Cerebellar cortex (tissue), 1 donor: ENCODE measurements around the gene ADGRF4.

Experiments
- DNase-seq: peaks from one replicate; pipeline ENCODE4 v3.0.0-alpha.2; 2015; ENCODE audit warnings: low spot score

The ADGRF4 gene, protein sequence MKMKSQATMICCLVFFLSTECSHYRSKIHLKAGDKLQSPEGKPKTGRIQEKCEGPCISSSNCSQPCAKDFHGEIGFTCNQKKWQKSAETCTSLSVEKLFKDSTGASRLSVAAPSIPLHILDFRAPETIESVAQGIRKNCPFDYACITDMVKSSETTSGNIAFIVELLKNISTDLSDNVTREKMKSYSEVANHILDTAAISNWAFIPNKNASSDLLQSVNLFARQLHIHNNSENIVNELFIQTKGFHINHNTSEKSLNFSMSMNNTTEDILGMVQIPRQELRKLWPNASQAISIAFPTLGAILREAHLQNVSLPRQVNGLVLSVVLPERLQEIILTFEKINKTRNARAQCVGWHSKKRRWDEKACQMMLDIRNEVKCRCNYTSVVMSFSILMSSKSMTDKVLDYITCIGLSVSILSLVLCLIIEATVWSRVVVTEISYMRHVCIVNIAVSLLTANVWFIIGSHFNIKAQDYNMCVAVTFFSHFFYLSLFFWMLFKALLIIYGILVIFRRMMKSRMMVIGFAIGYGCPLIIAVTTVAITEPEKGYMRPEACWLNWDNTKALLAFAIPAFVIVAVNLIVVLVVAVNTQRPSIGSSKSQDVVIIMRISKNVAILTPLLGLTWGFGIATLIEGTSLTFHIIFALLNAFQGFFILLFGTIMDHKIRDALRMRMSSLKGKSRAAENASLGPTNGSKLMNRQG

DNA sequence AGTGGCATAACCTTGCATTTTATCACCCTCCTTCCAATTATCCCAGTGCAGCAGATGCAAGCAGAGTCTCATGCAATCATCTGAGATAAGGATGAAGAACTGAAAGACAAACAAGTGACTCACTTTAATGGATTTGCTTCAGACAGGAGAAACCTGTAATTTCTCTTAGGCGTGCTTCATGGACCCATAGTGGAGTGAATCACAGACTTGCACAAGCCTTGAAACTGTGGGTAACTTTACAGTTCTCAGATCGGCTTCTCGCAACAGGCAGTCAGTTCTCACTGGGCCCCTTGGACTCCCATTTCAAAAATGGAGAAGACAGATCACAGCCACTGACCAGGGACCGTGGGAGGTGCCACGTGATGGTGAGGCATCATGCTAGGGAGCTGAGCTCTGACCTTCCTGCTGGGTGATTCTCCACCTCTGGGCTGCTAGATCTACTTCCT is at the start of gene ADGRF4:
TSS of gene ADGRF4 (plus strand) at position 239 of the 446 bp plus-strand sequence. CDS start 8,666 bp downstream, outside the sequence.
- DNase-seq: no peak

DNA sequence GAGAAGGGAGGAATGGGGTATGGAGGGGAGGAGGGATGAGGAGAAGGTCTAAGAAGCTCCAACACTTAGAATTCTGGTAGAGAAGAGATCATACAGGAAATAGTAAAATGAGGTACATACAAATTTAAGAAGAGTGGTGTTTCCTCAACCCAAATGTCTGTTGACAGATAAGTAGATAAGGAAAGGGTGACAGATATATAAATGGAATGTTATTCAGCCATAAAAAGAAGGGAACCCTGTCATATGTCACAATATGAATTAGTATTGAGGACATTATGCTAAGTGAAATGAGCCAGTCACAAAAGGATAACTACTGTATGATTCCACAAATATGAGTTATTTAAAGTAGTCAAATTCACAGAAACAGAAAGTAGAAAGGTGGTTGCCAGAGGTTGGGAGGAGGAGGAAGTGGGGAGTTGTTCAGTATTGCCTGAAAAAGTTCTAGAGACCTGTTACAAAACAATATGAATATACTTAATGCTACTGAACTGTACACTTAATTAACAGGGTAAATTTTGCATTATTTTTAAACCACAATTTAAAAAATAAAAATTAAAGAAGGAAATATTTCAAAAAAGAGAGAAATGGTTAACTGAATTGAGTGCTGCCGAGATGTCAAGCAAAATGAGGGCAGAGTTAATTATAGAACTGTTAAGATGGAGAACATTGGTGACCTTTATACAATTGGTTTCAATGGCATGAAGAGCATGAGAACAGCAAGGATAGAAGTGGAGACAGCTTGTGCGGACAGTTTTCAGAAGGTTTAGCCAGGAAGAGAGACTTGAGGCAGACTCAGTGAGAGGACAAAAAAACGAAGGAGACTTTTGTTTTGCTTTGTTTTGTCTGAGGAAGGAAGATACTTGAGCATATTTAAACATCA is 47.6 kb upstream of the ADGRF4 start:
- DNase-seq: no peak

DNA sequence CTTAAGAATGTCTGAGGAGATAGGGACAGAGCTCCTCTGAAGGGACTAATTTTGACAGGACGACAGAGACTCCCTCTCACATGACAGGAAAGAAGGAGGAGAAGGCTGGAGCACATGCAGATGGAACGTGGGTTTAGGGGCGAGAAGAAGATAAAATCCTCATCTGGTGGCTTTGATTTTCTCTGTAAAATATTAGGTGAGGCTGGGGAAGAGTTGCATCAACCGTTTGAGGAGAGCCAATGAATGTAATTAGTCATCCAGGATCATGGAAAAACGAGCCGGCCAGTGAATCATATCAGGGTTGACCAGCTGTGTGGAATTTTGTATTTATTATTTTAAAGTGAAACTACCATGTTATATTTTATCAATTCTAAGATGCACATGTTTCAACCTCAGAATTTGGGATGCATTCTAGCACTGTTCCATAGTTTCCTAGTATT is 46.9 kb upstream of the ADGRF4 start:
- DNase-seq: no peak

DNA sequence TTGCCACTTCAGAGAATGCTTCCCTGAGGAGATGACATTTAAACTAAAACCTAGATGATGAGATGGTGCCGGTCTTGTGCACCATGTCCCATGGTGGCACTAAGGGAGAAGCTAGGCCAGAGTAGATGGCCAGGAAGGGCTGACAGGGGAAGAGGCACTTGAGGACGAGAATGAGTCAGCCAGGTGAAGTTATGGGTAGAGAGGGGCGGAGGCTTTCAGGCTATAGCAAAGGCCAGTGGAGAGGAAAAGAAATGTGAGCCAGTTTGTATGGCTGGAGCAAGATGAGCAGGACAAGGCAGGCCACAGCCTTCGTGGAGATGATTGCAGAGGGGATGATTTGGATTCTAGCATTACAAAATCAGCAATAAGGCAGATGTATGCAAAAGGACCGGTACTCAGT is 44.7 kb upstream of the ADGRF4 start:
- no peak for DNase-seq

DNA sequence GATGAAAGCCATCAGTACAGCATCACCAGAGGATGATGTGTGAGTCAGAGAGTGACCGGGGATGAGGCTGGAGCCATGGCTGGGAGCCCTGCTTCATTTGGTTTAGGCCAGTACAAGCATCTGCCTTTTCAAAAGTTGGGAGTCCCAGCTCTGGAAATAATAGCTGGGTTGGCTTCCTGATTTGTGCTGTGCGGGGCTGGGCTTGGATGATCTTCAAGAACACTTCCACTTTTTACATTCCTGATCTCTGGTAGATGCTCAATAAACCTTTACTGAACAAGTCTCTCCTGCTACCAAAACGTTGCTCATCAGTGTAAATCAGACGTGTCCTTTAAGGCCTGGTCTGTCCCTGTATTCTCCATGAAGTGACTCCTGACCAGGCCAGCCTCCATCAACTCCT is 44.1 kb upstream of the ADGRF4 start:
- DNase-seq: no peak

DNA sequence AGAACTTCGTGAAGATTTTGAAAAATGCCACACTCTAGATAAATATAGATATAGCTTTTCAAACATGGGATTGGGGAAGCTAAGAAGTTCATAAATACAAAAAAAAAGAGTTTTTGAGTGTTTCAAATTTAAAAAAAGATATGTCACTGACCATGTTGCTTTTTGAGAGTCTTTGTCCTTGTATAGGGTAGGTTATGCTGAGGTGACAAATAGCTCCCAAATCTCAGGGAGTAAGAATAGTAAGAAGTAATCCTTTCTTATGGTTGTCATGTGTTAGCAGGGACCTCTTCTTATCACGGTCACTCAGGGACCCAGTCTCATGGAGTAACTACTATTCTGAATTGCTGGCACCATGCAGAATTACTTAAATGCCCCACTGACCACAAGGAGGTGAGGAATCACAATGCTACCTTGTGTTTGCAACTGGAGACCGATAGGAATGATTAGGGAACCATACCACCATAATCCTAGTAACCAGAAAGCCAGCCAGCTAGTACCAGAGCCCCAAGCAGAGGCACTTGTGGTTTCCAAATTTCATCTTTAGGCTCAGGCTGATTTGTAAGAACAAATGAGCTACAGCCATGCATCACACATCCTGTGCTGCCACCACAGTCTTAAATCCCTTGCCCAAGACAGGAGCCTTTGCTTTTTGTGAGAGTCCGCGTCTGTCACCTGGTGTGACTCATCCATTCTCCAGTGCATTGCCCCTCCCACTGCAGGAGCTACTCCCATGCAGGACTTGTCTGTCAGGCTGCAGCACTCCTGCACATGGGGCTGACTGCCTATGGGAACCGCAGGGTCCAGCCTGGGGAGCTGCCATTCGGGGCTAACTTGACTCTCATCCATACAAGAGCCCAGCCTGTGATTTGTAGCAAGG is 42.4 kb upstream of the ADGRF4 start:
- DNase-seq: no peak

DNA sequence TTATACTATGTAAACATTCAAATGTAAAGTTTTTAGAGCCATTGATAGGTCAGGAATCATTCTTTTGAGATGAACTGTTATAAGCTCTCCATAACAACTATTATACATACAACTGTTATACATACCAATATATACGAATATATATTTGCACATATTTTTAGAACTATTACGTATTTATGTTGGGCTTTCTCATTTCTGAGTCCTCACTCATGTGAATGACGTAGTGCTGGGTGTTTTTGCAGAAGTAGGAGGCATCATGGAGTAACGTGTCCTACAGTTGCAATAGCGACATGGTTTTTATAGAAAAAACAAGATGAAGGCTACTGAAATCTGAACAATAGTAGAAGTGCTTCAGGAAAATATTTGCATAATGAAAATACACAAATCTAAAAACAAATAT is 36.4 kb upstream of the ADGRF4 start:
- no peak for DNase-seq

DNA sequence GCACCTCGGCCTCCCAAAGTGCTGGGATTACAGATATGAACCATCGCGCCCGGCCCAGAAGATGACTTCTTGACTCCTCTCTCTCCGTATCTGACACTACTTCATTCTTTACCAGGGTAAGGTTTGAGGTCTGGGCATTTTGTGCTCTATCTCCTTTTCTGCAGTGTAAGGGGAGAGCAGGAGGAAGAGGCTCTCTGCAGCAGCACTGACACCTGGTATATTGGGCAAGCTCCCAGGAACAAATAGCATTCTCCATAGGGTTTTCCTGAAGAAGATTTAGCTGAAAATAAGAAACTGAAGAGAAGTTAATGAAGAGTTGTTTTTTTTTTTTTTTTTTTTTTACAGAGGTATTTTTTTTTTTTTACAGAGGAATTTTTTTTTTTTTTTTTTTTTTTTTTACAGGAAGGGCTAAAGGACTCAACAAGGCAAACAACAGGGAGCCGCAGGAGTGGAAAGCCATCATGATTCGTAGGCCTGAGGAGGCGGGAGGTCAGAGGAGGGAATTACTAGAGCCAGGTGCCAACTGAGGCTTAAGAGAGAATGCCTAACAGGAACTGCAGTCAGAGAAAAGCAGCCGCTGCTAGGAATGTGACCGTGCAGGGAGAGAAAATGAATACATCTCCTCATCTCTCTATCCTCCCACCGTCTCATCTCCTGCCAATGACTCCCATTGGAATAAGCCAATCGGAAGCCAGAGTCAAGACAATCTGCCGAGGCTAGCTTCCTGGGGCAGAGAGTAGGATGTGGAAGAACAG is 34.7 kb upstream of the ADGRF4 start:
- DNase-seq: peak; percentile 73

DNA sequence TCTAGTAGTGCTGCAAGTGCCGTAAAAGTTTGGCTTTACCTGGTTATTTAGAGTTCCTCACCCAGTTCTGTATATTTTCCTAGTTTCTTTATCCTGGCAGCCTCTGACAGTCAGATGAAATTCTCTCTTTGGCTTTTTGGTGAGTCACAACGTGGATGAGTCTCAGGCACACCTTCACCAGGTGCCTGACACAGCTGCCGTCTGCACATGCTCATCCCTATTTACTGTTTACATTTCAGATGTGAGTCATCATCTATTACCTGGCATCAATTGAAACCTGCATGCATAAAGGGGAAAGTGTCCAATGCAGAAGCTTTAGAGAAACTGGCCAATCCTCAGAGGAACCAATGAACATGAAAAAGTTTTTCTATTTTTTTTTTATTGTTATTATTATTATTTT is 33.3 kb upstream of the ADGRF4 start:
- no peak for DNase-seq

DNA sequence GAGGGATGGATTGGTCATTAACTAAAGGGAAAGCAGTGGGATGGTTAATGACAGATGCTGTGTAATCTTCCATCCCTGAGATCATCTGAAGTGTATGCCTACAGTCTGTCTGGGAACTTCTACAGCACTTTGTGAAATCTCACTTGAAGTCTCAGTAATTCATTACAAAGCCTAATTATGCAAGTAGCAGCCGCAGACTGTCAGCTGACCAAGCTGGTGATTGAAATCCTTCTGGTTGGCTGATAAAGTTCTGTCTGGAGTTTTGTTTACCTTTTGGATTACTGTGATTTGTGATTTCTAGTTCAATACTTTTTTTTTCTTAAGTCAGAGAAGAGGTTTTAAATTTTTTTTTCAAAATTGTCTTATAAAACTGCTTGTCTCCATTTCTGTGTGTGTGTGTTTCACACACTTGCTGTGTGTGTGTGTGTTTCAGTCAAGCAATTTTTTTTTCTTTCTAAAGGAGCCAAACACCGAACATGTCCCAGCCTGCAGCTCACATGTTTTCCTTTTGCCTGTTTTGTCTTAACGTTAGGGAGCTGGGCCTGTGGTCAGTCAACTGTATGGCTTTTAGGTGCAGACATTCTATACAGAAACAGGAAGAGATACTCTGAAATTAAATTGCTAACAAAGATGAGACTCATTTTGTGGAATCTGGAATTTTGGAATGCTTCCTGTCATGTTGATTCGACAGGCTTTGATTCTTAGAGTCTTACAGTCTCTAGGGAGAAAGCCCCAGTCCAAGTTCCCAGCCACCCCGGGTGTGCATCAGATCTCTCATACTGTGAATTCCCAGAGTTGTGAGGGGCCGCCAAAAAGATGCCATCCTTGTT is 28.5 kb upstream of the ADGRF4 start:
- no peak for DNase-seq

DNA sequence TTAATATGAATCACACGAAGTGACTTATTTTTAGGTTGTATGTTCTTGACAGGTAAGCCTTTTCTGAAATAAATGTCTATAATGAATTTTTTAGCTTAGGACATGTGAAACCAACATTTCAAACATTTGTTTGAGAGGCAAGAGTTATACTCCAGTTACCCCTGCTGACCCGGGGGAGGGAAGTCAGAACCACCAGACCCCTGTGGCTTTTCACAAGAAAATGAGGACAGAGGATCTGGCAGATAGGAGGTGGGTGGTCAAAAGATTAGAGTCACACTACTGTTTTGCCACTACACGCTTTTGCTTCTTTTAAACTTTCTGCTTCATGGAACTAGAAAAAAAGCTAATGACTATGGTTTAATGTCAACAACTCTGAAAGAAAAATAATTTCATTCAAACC is 27.5 kb upstream of the ADGRF4 start:
- no peak for DNase-seq

DNA sequence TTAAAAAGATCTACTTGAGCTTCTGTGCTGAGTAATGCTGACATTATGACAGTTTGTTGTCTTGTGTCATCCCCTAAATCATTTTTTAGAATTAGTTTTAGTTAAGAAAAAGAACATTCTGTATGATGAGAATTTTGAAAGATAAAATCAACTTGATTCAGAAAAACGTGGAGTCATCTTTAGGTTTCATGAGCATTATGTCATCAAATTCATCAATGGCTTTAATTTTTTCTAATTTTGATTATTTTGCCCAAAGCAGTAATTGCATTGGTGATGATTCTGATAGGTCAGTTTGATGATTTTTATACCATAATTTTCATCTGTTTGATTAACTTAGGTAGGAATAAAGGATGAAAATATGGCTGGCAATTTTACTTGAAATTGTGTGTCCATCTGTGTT is 26.6 kb upstream of the ADGRF4 start:
- no peak for DNase-seq

DNA sequence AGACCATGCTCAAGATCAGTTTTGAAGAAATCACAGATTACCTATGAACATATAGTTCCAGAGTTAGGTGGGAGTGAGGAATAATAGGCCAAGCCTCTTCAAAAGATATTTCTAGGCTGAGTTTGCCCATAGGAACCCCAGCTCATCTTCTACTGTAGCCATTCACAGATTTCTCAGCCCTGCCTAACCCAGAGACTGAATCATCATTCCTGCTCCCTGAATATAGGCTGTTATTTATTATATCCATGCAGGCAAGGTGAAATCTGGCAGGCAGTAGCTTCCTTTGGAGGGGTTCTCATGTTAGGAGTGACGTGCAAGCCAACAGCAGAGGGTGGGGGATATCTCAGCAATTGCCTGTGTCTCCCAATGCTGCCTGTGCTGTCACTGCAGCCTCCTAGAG is 25.6 kb upstream of the ADGRF4 start:
- DNase-seq: no peak

DNA sequence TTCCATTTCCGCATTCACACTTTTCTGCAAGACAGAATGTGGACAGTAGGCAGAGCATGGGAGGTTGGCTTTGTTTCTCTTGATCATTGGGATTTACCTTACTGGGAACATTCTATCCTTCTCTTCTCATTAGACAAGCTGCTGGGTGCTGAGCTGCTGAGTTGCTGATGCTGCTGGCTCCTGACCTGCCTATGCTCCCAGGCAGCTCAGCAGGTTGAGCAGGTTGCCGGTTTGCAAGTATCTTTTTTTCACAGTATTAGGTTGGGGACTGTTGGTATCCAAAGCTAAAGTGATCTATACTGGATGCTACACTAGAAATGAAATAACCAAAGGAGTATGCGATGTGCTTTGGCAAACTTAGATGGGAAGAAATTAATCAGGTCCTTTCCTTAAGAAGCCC is 23.7 kb upstream of the ADGRF4 start:
- no peak for DNase-seq

DNA sequence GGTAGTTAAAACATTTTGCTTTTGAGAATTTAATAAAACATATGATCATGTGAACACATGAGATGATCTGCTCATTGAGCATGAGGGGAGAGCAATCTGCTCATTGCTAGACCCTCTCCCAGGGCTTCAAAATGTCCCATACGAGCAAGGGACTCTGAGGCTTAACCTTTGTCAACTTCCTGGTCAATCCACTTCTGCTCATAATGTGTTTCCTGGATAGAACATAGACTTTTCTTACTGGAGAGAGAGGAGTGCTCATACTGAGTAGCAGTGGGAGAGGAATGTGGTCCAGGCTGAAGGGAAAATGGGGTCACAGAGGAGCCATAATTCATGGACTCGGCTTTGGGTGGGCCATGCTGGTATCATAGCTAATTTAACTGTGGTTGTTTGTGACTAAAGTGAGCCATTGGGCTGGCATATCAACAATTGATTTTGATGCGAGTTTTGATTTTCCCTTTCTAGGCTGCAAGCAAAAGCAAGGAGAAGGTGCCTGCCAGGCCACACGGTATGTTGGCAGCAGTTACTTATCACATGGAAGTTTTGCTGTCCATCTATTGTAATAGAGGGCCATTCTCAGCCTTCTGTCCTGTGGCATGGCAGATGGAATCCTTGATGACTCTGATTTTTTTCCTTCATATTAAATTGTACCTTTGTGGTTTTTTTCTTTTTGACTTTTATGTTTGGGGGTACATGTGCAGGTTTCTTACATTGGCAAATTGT is 20.8 kb upstream of the ADGRF4 start:
- peak; percentile 89 for DNase-seq

DNA sequence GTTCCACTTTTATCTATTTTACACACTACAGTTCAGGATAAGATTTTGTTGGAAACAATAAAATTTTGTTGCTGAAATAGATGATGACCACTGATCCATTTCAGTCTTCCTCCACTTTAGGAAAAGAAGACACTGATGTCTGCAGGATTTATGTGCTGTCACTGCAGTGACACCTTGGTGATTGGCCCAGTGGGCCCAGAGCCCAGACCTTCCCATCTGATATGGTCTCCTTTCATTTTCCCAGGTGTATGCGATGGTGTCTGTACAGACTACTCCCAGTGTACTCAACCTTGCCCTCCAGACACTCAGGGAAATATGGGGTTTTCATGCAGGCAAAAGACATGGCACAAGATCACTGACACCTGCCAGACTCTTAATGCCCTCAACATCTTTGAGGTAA is 19.6 kb upstream of the ADGRF4 start:
- DNase-seq: peak; percentile 69

DNA sequence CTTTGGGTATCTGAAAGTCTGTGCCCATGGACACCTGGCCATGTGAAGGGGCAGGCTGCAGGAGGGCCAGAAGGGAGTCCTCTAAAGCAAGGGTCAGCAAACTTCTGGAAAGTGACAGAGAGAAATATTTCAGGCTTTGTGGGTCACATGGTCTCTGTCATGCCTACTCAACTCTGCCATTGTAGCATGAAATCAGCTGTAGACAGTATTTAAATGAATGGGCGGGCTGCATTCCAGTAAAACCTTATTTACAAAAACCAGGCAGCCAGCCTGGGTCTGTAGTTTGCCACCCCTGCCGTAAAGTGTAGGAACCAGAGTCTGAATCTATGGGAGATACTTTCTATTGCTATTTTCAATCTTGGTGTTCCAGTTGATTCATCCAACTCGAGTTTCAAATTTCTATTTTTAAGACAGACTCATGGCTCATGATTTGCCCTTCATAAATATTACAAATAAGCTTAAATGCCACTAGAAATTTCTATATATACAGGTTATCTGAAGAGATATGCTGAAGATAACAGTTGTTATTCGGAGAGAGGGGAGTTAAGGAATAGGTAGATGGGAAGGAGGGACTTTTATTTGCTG is 19.0 kb upstream of the ADGRF4 start:
- DNase-seq: no peak

DNA sequence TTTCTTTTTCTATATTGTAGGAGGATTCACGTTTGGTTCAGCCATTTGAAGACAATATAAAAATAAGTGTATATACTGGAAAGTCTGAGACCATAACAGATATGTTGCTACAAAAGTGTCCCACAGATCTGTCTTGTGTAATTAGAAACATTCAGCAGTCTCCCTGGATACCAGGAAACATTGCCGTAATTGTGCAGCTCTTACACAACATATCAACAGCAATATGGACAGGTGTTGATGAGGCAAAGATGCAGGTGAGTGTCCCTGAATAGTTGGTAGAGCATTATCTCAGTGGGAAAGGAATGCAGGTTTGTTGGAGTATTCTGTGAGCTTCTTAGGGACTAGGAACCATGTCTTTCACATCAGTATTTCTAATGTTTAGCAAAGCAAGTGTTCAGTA is 18.3 kb upstream of the ADGRF4 start:
- DNase-seq: no peak

DNA sequence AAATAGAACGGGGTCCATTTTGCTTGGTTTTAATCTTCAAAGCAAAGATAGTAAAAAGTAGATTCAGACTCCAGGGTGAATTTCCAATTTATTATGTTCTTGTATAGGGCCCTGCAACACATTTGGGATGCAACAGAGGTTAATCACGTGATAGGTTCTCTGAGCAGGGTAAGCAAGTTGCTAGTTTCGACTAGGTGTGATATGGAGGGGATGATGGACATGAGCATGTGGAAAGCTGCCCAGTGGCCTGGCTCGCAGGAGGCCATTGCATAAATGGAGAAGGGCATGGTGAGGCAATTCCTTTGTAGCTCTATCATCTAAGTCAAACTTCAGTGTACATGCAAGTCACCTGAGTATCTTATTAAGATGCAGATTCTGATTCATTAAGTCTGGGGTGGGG is 17.7 kb upstream of the ADGRF4 start:
- DNase-seq: no peak
